HCT116 (cell line): Measurements from ENCODE around the gene PANX3. TPM values are rescaled to one million over a fixed set of nuclear protein-coding genes. Genes with fewer than 3 reads are reported as not detected.

Experiments
- ATAC-seq: fragments of 200-7000 bp; cut with Tn5 transposase; 2 replicates; pipeline ENCODE4 v1.9.1; 2020; ENCODE audit warnings: mild to moderate bottlenecking, moderate library complexity
- BruUV-seq: library from RNA; stranded (reverse); fragments of 400-500 nt; replicated peaks from 2 replicates; lab custom pipeline; 2021; lab: Mats Ljungman, UMichigan
- CTCF ChIA-PET: fragments of 300-600 bp; sonication (Branson Sonifier 250); formaldehyde crosslinking; loops from one replicate; lab custom pipeline; 2021; ENCODE audit warnings: antibody characterized with exemption; lab: Charles Lee
- POLR2A ChIA-PET: fragments of 300-600, 350-600 bp; sonication (Branson Sonifier 250); formaldehyde crosslinking; loops from one replicate; lab custom pipeline; 2021; ENCODE audit warnings: antibody characterized with exemption; lab: Charles Lee
- RAD21 ChIA-PET, 2 experiments: fragments of 300-600 bp; sonication (Branson Sonifier 250); formaldehyde crosslinking; loops; one replicate each; lab custom pipeline; 2023; ENCODE audit warnings: low total read pairs in 2 of 2; ENCODE audit not compliant: uncharacterized antibody in 2 of 2, unreplicated experiment in 2 of 2, low non-redundant PET in 1 of 2; lab: Charles Lee
- DNase-seq: peaks from one replicate; pipeline ENCODE4 v3.0.0-alpha.2; 2010; ENCODE audit warnings: low read depth, low spot score
- H2AFZ ChIP-seq: fragments of 200-600 bp; shearing (Covaris generic), sonication (generic); 2 replicates; pipeline ENCODE4 v1.6.1; 2017; ENCODE audit warnings: low read depth, mixed run types, mixed read lengths, antibody characterized with exemption, low read length; ENCODE audit not compliant: poor library complexity, severe bottlenecking
- H3K27ac ChIP-seq: 2 replicates; pipeline ENCODE4 v1.5.1; 2012; ENCODE audit warnings: low read depth, low read length
- H3K27me3 ChIP-seq: fragments of 200-600 bp; sonication (generic); 2 replicates; pipeline ENCODE4 v1.6.1; 2016; ENCODE audit warnings: mixed run types, low read length, mixed read lengths; ENCODE audit not compliant: insufficient read depth
- H3K36me3 ChIP-seq, 2 experiments: fragments of 200-500 bp in 1 of 2; fragments of 200-600 bp in 1 of 2; sonication (Bioruptor generic) in 1 of 2; sonication (generic) in 1 of 2; 2 replicates each; pipeline versions ENCODE4 v1.5.1 to v1.6.1; 2014 to 2016; ENCODE audit warnings: low read length in 2 of 2, inconsistent platforms in 1 of 2, mixed read lengths in 1 of 2, mixed run types in 1 of 2; ENCODE audit not compliant: insufficient read depth in 2 of 2, control insufficient read depth in 1 of 2
- H3K4me1 ChIP-seq, 2 experiments: fragments of 200-600 bp in 1 of 2; sonication (generic) in 1 of 2; 2 replicates each; pipeline versions ENCODE4 v1.5.1 to v1.6.1; 2012 to 2017; ENCODE audit warnings: low read length in 2 of 2, inconsistent platforms in 1 of 2, mild to moderate bottlenecking in 1 of 2, mixed read lengths in 1 of 2, mixed run types in 1 of 2, moderate library complexity in 1 of 2; ENCODE audit not compliant: insufficient read depth in 2 of 2, control insufficient read depth in 1 of 2
- H3K4me2 ChIP-seq: fragments of 200-600 bp; sonication (generic); 2 replicates; pipeline ENCODE4 v1.6.1; 2017; ENCODE audit warnings: mixed run types, low read length, mixed read lengths
- H3K4me3 ChIP-seq, 2 experiments: fragments of 200-600 bp in 1 of 2; sonication (generic) in 1 of 2; replicated peaks in 1 of 2; 2 replicates each; pipeline ENCODE4 v1.5.1; 2011 to 2016; ENCODE audit warnings: low read length in 2 of 2, control low read depth in 1 of 2, low read depth in 1 of 2, mild to moderate bottlenecking in 1 of 2, mixed read lengths in 1 of 2, mixed run types in 1 of 2
- H3K79me2 ChIP-seq: fragments of 200-600 bp; sonication (generic); 2 replicates; pipeline ENCODE4 v1.6.1; 2017; ENCODE audit warnings: mild to moderate bottlenecking, mixed run types, low read length, moderate library complexity, mixed read lengths; ENCODE audit not compliant: insufficient read depth
- H3K9ac ChIP-seq: fragments of 200-600 bp; sonication (generic); 2 replicates; pipeline ENCODE4 v1.6.1; 2016; ENCODE audit warnings: low read length, mixed read lengths
- H3K9me2 ChIP-seq: fragments of 200-600 bp; sonication (generic), shearing (Covaris generic); 2 replicates; pipeline ENCODE4 v1.6.1; 2017; ENCODE audit warnings: mixed run types, mild to moderate bottlenecking, moderate library complexity; ENCODE audit not compliant: insufficient read depth
- H3K9me3 ChIP-seq, 2 experiments: fragments of 200-500 bp in 1 of 2; fragments of 200-600 bp in 1 of 2; sonication (Bioruptor generic) in 1 of 2; sonication (generic) in 1 of 2; 2 replicates each; pipeline ENCODE4 v1.6.1; 2014 to 2017; ENCODE audit warnings: low read length in 2 of 2, mixed read lengths in 2 of 2, inconsistent platforms in 1 of 2, low read depth in 1 of 2, mild to moderate bottlenecking in 1 of 2, mixed run types in 1 of 2, moderate library complexity in 1 of 2; ENCODE audit not compliant: control insufficient read depth in 1 of 2, insufficient read depth in 1 of 2
- H4K20me1 ChIP-seq: fragments of 200-600 bp; sonication (generic), shearing (Covaris generic); 2 replicates; pipeline ENCODE4 v1.6.1; 2017; ENCODE audit warnings: mixed run types, mild to moderate bottlenecking, moderate library complexity; ENCODE audit not compliant: insufficient read depth
- ELF1 ChIP-seq: IDR thresholded peaks from 2 replicates; pipeline ENCODE4 v1.6.1; 2012; ENCODE audit warnings: low read depth, borderline replicate concordance
- EZH2 ChIP-seq: fragments of 200-600 bp; sonication (generic); IDR thresholded peaks from 2 replicates; pipeline ENCODE4 v1.6.1; 2017; ENCODE audit warnings: antibody characterized with exemption, mixed run types
- EZH2phosphoT487 ChIP-seq: fragments of 200-600 bp; IDR thresholded peaks from 2 replicates; pipeline ENCODE4 v1.6.1; 2018; ENCODE audit warnings: antibody characterized with exemption, borderline replicate concordance
- FOSL1 ChIP-seq: IDR thresholded peaks from 2 replicates; pipeline ENCODE4 v1.6.1; 2012; ENCODE audit warnings: low read depth
- MAX ChIP-seq: IDR thresholded peaks from 2 replicates; pipeline ENCODE4 v1.6.1; 2012
- POLR2A ChIP-seq: IDR thresholded peaks from 2 replicates; pipeline ENCODE4 v1.7.0; 2011; ENCODE audit warnings: borderline replicate concordance; ENCODE audit not compliant: insufficient read depth, insufficient read length; ENCODE audit errors: extremely low read depth
- REST ChIP-seq: IDR thresholded peaks from 2 replicates; pipeline ENCODE4 v1.6.1; 2012; ENCODE audit warnings: low read depth
- SIN3A ChIP-seq: IDR thresholded peaks from 2 replicates; pipeline ENCODE4 v1.6.1; 2012; ENCODE audit warnings: low read depth
- SP1 ChIP-seq: IDR thresholded peaks from 2 replicates; pipeline ENCODE4 v1.6.1; 2012; ENCODE audit warnings: low read depth
- YY1 ChIP-seq: IDR thresholded peaks from 2 replicates; pipeline ENCODE4 v1.6.1; 2011; ENCODE audit warnings: low read length, low read depth, moderate library complexity, mild to moderate bottlenecking; ENCODE audit not compliant: insufficient replicate concordance; ENCODE audit errors: extremely low read depth
- ZBTB33 ChIP-seq: IDR thresholded peaks from 2 replicates; pipeline ENCODE4 v1.6.1; 2011; ENCODE audit warnings: mild to moderate bottlenecking, low read length, moderate library complexity; ENCODE audit not compliant: insufficient replicate concordance; ENCODE audit errors: extremely low read depth
- ZFX ChIP-seq: fragments of 450-650 bp; IDR thresholded peaks from 2 replicates; pipeline ENCODE4 v1.6.1; 2017
- intact Hi-C: fragments of 100-400 bp; cut with micrococcal nuclease; formaldehyde crosslinking; loops from 2 replicates; pipeline ENCODE4 v1.10.0; 2022
- total RNA-seq: library from RNA; stranded (reverse); gene quantifications from one replicate; pipeline ENCODE4 v1.2.1, GENCODE V29; 2021; ENCODE audit not compliant: unreplicated experiment

PANX3 gene
- total RNA-seq, 1 experiment from 2014 or later: not detected

- RAD21 ChIA-PET: no interaction called here
- no peak overlapping the region for H3K27ac ChIP-seq
- no peaks in the 10 kb centered on the region for H4K20me1 ChIP-seq
- no peak overlapping the region for H3K4me2 ChIP-seq
- no peaks in the 10 kb centered on the region for H3K4me1 ChIP-seq
- no peak overlapping the region for H3K9ac ChIP-seq
- TF ChIP-seq MAX (no peak), SIN3A (no peak), ZBTB33 (no peak), EZH2phosphoT487 (no peak), POLR2A (no peak)
- no peak overlapping the region for H2AFZ ChIP-seq
- H3K36me3 ChIP-seq: no peaks in the 10 kb centered on the region
- H3K4me3 ChIP-seq: no peak overlapping the region
- ATAC-seq (no peak), DNase-seq (no peak)
- no peaks in the 10 kb centered on the region for H3K9me2 ChIP-seq
- POLR2A ChIA-PET: no interaction called here
- BruUV-seq: no TSS peak
- CTCF ChIA-PET: no interaction called here
- intact Hi-C loops: no loop called here
- H3K9me3 ChIP-seq: no peaks in the 10 kb centered on the region
- no peaks in the 10 kb centered on the region for H3K79me2 ChIP-seq
- H3K27me3 ChIP-seq: peaks cover 31% of the 10 kb centered on the region
Observed at GRCh38 chr11:124600621-124601320, 10.5 kb upstream of the PANX3 start.

DNA sequence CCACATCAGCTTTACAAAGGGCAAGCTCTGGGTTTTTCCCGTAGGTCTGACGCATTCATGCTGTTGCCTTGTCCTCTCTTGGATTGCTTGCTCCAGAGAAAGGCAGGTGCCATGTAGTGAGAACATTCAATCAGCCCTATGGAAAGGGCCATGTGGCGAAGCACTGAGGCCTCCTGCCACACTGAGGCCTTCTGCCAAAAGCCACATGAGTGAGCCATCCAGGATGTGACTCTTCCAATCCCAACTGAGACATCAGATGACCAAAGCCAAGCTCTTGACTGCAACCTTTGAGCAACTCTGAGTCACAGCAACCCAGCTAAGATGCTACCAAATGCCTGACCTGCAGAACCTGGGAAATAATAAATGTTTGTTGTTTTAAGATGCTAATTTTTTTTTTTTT lies 9.0 kb upstream of the PANX3 start:
- no peaks in the 10 kb centered on the region for H3K4me1 ChIP-seq
- TF ChIP-seq ZBTB33 (no peak), SP1 (no peak), FOSL1 (no peak), ZFX (no peak), YY1 (no peak), EZH2 (no peak), ELF1 (no peak), REST (no peak)

More for the DNA sequence above, 9.0 kb upstream of the PANX3 start:
- ATAC-seq (no peak; the same call in 1 of the 2 replicates), DNase-seq (peak; percentile 3)
- Histone ChIP-seq H3K9ac (no peak overlapping the region), H3K9me2 (no peaks in the 10 kb centered on the region), H3K9me3 (no peaks in the 10 kb centered on the region), H2AFZ (no peak overlapping the region), H3K79me2 (no peaks in the 10 kb centered on the region), H3K4me3 (no peak overlapping the region), H3K4me2 (no peak overlapping the region), H3K36me3 (no peaks in the 10 kb centered on the region), H3K27ac (no peak overlapping the region), H3K27me3 (peaks cover 19% of the 10 kb centered on the region), H4K20me1 (no peaks in the 10 kb centered on the region)
- ChIA-PET RAD21 (no interaction called here), POLR2A (no interaction called here), CTCF (no interaction called here)
- BruUV-seq: no TSS peak
- intact Hi-C loops: no loop called here
